WTC11 (cell line): Measurements from ENCODE around the gene PARK7. TPM values are rescaled to one million over a fixed set of nuclear protein-coding genes. Genes with fewer than 3 reads are reported as not detected.
"Not testable (repeated sequence)": the region's sequence is repeated elsewhere in the genome, so short reads cannot be mapped to it uniquely, and the experiment has no call there.

Experiments used
- ATAC-seq: fragments of 200-7000 bp; cut with Tn5 transposase; 2 replicates; pipeline ENCODE4 v1.10.0; 2021; ENCODE audit warnings: mild to moderate bottlenecking, moderate library complexity
- CTCF ChIA-PET: fragments of 300-600 bp; sonication (Branson Sonifier 250); formaldehyde crosslinking; loops from one replicate; lab custom pipeline; 2021; ENCODE audit warnings: antibody characterized with exemption; lab: Charles Lee
- POLR2A ChIA-PET: fragments of 350-600 bp; sonication (Branson Sonifier 250); formaldehyde crosslinking; loops from one replicate; lab custom pipeline; 2021; ENCODE audit warnings: antibody characterized with exemption; lab: Charles Lee
- DNase-seq: peaks from one replicate; pipeline ENCODE4 v3.0.0; 2021; ENCODE audit warnings: low spot score
- H3K27ac Mint-ChIP-seq: 2 replicates; pipeline ENCODE4 v1.8.0; 2021; ENCODE audit warnings: mixed read lengths
- H3K27me3 Mint-ChIP-seq: 2 replicates; pipeline ENCODE4 v1.8.0; 2021; ENCODE audit warnings: low read depth, mild to moderate bottlenecking, moderate library complexity, mixed read lengths
- H3K36me3 Mint-ChIP-seq: 2 replicates; pipeline ENCODE4 v1.8.0; 2021; ENCODE audit warnings: mixed read lengths
- H3K4me1 Mint-ChIP-seq: 2 replicates; pipeline ENCODE4 v1.8.0; 2022; ENCODE audit warnings: mixed read lengths
- H3K4me3 Mint-ChIP-seq: 2 replicates; pipeline ENCODE4 v1.8.0; 2021; ENCODE audit warnings: mild to moderate bottlenecking, moderate library complexity, mixed read lengths
- H3K9me3 Mint-ChIP-seq: 2 replicates; pipeline ENCODE4 v1.8.0; 2021; ENCODE audit warnings: mixed read lengths
- CREM ChIP-seq: sonication (generic); formaldehyde crosslinking; IDR thresholded peaks from 2 replicates; pipeline ENCODE4 v1.8.1; 2022; ENCODE audit warnings: mild to moderate bottlenecking, missing genetic modification reagents, moderate library complexity
- ELF4 ChIP-seq: sonication (generic); formaldehyde crosslinking; IDR thresholded peaks from 2 replicates; pipeline ENCODE4 v1.8.1; 2022; ENCODE audit warnings: low read depth, mild to moderate bottlenecking, moderate library complexity, missing genetic modification reagents
- EMX1 ChIP-seq: fragments of 250-450 bp; sonication (Bioruptor Pico); IDR thresholded peaks from 2 replicates; pipeline ENCODE4 v1.8.0; 2021; ENCODE audit warnings: mild to moderate bottlenecking
- FOXJ3 ChIP-seq: sonication (generic); formaldehyde crosslinking; IDR thresholded peaks from 2 replicates; pipeline ENCODE4 v1.9.0; 2021; ENCODE audit warnings: missing genetic modification reagents, mild to moderate bottlenecking, borderline replicate concordance
- FOXK1 ChIP-seq: sonication (generic); formaldehyde crosslinking; IDR thresholded peaks from 2 replicates; pipeline ENCODE4 v1.8.0; 2022; ENCODE audit warnings: mild to moderate bottlenecking, moderate library complexity, missing genetic modification reagents
- JAZF1 ChIP-seq: fragments of 250-450 bp; sonication (Bioruptor Pico); IDR thresholded peaks from 2 replicates; pipeline ENCODE4 v1.9.0; 2021; ENCODE audit warnings: moderate library complexity, mild to moderate bottlenecking, inconsistent platforms
- NFE2L1 ChIP-seq: sonication (generic); formaldehyde crosslinking; IDR thresholded peaks from 2 replicates; pipeline ENCODE4 v1.8.1; 2023; ENCODE audit warnings: missing genetic modification reagents
- NR2C2 ChIP-seq: sonication (generic); formaldehyde crosslinking; IDR thresholded peaks from 2 replicates; pipeline ENCODE4 v1.8.0; 2022; ENCODE audit warnings: mild to moderate bottlenecking, missing genetic modification reagents
- SMAD3 ChIP-seq: sonication (generic); formaldehyde crosslinking; IDR thresholded peaks from 2 replicates; pipeline ENCODE4 v1.8.0; 2022; ENCODE audit warnings: missing genetic modification reagents, mild to moderate bottlenecking, borderline replicate concordance
- SOX15 ChIP-seq: fragments of 250-450 bp; sonication (Bioruptor Pico); IDR thresholded peaks from 2 replicates; pipeline ENCODE4 v1.9.0; 2021; ENCODE audit warnings: mild to moderate bottlenecking
- ZNF671 ChIP-seq: fragments of 250-450 bp; sonication (Bioruptor Pico); IDR thresholded peaks from 2 replicates; pipeline ENCODE4 v1.8.0; 2021; ENCODE audit warnings: mild to moderate bottlenecking
- total RNA-seq: library from RNA; stranded (reverse); gene quantifications from 3 replicates; pipeline ENCODE4 v1.2.3, GENCODE V29; 2021
- TF ChIP-seq, protein P1 (sequence below): sonication (generic); formaldehyde crosslinking; IDR thresholded peaks from 2 replicates; pipeline ENCODE4 v1.8.0; 2023; ENCODE audit warnings: missing genetic modification reagents, mild to moderate bottlenecking, borderline replicate concordance
- TF ChIP-seq, protein P2 (sequence below): fragments of 250-450 bp; sonication (Bioruptor Pico); IDR thresholded peaks from 2 replicates; pipeline ENCODE4 v1.9.0; 2021; ENCODE audit warnings: mild to moderate bottlenecking, borderline replicate concordance
- TF ChIP-seq, protein P3 (sequence below): sonication (generic); formaldehyde crosslinking; IDR thresholded peaks from 2 replicates; pipeline ENCODE4 v1.8.1; 2022; ENCODE audit warnings: missing genetic modification reagents, borderline replicate concordance
- TF ChIP-seq, protein P4 (sequence below): fragments of 250-450 bp; sonication (Bioruptor Pico); IDR thresholded peaks from 2 replicates; pipeline ENCODE4 v2.1.2; 2022; ENCODE audit warnings: mild to moderate bottlenecking, moderate library complexity

The PARK7 gene
- total RNA-seq, 1 experiment from 2014 or later = 337 TPM

DNA sequence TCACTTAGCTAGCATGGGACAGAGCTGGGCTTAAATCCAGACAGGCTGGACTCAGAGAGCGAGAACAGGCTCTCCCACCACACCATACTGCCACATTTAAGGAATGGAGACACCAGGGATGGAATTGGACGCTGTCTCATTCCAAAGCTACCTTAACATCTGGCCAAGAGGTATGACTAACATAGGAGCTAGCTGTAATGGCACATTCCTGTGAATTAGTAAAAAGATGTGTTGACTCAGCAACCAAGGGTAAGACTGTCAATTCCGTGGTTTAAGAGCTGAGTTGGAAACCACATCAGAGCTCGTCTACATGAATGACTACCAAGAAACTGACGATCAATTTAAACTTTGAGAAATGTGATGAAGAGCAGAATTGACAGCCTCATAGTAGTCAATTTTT is 12.6 kb upstream of the PARK7 start:
- POLR2A ChIA-PET = no interaction called here
- no peak for TF ChIP-seq FOXJ3
- no peak for TF ChIP-seq SMAD3 (CRISPR knock-in tag)
- no peak for TF ChIP-seq ZNF671 (CRISPR knock-in tag)
- TF ChIP-seq FOXK1 (CRISPR knock-in tag) = no peak
- TF ChIP-seq, protein P1, sequence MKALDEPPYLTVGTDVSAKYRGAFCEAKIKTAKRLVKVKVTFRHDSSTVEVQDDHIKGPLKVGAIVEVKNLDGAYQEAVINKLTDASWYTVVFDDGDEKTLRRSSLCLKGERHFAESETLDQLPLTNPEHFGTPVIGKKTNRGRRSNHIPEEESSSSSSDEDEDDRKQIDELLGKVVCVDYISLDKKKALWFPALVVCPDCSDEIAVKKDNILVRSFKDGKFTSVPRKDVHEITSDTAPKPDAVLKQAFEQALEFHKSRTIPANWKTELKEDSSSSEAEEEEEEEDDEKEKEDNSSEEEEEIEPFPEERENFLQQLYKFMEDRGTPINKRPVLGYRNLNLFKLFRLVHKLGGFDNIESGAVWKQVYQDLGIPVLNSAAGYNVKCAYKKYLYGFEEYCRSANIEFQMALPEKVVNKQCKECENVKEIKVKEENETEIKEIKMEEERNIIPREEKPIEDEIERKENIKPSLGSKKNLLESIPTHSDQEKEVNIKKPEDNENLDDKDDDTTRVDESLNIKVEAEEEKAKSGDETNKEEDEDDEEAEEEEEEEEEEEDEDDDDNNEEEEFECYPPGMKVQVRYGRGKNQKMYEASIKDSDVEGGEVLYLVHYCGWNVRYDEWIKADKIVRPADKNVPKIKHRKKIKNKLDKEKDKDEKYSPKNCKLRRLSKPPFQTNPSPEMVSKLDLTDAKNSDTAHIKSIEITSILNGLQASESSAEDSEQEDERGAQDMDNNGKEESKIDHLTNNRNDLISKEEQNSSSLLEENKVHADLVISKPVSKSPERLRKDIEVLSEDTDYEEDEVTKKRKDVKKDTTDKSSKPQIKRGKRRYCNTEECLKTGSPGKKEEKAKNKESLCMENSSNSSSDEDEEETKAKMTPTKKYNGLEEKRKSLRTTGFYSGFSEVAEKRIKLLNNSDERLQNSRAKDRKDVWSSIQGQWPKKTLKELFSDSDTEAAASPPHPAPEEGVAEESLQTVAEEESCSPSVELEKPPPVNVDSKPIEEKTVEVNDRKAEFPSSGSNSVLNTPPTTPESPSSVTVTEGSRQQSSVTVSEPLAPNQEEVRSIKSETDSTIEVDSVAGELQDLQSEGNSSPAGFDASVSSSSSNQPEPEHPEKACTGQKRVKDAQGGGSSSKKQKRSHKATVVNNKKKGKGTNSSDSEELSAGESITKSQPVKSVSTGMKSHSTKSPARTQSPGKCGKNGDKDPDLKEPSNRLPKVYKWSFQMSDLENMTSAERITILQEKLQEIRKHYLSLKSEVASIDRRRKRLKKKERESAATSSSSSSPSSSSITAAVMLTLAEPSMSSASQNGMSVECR (CRISPR knock-in tag) = no peak
- TF ChIP-seq NFE2L1 (CRISPR knock-in tag) = no peak
- TF ChIP-seq ELF4 (CRISPR knock-in tag) = no peak
- TF ChIP-seq EMX1 = no peak
- TF ChIP-seq NR2C2 (CRISPR knock-in tag) = no peak
- TF ChIP-seq CREM = no peak

DNA sequence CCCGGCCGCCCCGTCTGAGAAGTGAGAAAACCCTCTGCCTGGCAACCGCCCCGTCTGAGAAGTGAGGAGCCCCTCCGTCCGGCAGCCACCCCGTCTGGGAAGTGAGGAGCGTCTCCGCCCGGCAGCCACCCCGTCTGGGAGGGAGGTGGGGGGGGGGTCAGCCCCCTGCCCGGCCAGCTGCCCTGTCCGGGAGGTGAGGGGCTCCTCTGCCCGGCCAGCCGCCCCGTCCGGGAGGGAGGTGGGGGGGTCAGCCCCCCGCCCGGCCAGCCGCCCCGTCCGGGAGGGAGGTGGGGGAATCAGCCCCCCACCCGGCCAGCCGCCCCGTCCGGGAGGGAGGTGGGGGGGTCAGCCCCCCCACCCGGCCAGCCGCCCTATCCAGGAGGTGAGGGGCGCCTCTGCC is 8.7 kb upstream of the PARK7 start:
- H3K36me3 Mint-ChIP-seq, DNase-seq, H3K4me1 Mint-ChIP-seq, CTCF ChIA-PET, ATAC-seq, H3K4me3 Mint-ChIP-seq, H3K27ac Mint-ChIP-seq, POLR2A ChIA-PET: not testable (repeated sequence)
- Mint-ChIP-seq H3K9me3 (peaks cover 13% of the 10 kb centered on the region), H3K27me3 (peaks cover 19% of the 10 kb centered on the region)

More for the DNA sequence above, 12.6 kb upstream of the PARK7 start:
- H3K27ac Mint-ChIP-seq = no peak overlapping the region
- ATAC-seq = no peak
- no peak overlapping the region for H3K4me3 Mint-ChIP-seq
- peaks cover 13% of the 10 kb centered on the region for H3K9me3 Mint-ChIP-seq
- CTCF ChIA-PET = interaction anchor here (0.6 to 1.2 kb wide), 2 partner anchors 197 to 461 kb away, joined by 3 to 4 read pairs; no protein-coding TSS in a partner anchor
- H3K36me3 Mint-ChIP-seq = peaks cover 10% of the 10 kb centered on the region
- no peak for DNase-seq
- H3K27me3 Mint-ChIP-seq = peaks cover 8% of the 10 kb centered on the region
- H3K4me1 Mint-ChIP-seq = no peaks in the 10 kb centered on the region; the same call in 1 of the 2 replicates

DNA sequence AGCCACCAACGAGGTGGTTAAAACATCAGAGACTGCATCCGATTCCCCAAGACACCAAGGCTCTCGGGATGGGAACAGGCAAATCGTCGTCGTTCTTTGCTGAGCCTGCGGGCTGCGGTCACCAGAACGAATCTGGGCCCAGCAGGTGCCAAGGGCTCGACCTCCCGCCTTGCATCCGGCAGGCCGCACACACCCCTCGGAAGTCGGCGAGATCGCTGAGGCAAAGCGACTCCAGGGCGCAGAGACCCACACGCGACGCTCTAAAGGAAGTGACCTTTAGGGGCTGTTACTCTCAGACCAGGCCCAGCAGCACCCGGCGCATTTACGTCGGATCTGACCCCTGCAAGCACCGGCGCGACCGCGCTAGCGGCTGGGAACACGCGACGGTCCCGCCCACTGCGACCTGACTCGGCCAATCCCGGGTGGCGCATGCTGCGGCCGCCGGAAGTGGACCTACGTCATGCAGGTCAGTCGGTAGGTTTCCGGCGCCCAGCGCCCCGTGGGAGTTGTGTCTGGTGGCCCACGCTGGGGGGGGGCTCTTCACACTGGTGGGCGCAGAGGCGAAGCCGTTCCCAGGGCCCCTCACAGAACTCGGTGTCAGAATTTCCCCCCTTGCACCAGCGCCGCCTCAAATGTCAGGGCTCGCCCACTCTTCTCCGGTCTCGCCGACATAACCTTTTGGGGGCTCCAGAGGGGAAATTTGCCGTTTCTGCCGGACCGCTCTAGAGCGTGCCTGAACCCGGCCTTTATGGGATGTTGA is 7.5 kb upstream of the PARK7 start:
- Mint-ChIP-seq H3K36me3 (peaks cover 10% of the 10 kb centered on the region), H3K4me3 (peak overlapping the region; percentile 57), H3K4me1 (no peaks in the 10 kb centered on the region; the same call in 1 of the 2 replicates), H3K27ac (no peak overlapping the region), H3K27me3 (peaks cover 19% of the 10 kb centered on the region), H3K9me3 (peaks cover 13% of the 10 kb centered on the region)
- peak; percentile 69 for DNase-seq
- POLR2A ChIA-PET = no interaction called here
- peak; percentile 46 for ATAC-seq
- CTCF ChIA-PET = no interaction called here
- TF ChIP-seq JAZF1 (no peak), SOX15 (CRISPR knock-in tag) (no peak), NR2C2 (CRISPR knock-in tag) (no peak)
- TF ChIP-seq, protein P2, sequence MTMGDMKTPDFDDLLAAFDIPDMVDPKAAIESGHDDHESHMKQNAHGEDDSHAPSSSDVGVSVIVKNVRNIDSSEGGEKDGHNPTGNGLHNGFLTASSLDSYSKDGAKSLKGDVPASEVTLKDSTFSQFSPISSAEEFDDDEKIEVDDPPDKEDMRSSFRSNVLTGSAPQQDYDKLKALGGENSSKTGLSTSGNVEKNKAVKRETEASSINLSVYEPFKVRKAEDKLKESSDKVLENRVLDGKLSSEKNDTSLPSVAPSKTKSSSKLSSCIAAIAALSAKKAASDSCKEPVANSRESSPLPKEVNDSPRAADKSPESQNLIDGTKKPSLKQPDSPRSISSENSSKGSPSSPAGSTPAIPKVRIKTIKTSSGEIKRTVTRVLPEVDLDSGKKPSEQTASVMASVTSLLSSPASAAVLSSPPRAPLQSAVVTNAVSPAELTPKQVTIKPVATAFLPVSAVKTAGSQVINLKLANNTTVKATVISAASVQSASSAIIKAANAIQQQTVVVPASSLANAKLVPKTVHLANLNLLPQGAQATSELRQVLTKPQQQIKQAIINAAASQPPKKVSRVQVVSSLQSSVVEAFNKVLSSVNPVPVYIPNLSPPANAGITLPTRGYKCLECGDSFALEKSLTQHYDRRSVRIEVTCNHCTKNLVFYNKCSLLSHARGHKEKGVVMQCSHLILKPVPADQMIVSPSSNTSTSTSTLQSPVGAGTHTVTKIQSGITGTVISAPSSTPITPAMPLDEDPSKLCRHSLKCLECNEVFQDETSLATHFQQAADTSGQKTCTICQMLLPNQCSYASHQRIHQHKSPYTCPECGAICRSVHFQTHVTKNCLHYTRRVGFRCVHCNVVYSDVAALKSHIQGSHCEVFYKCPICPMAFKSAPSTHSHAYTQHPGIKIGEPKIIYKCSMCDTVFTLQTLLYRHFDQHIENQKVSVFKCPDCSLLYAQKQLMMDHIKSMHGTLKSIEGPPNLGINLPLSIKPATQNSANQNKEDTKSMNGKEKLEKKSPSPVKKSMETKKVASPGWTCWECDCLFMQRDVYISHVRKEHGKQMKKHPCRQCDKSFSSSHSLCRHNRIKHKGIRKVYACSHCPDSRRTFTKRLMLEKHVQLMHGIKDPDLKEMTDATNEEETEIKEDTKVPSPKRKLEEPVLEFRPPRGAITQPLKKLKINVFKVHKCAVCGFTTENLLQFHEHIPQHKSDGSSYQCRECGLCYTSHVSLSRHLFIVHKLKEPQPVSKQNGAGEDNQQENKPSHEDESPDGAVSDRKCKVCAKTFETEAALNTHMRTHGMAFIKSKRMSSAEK (CRISPR knock-in tag) = no peak
- TF ChIP-seq, protein P3, sequence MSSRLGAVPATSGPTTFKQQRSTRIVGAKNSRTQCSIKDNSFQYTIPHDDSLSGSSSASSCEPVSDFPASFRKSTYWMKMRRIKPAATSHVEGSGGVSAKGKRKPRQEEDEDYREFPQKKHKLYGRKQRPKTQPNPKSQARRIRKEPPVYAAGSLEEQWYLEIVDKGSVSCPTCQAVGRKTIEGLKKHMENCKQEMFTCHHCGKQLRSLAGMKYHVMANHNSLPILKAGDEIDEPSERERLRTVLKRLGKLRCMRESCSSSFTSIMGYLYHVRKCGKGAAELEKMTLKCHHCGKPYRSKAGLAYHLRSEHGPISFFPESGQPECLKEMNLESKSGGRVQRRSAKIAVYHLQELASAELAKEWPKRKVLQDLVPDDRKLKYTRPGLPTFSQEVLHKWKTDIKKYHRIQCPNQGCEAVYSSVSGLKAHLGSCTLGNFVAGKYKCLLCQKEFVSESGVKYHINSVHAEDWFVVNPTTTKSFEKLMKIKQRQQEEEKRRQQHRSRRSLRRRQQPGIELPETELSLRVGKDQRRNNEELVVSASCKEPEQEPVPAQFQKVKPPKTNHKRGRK (CRISPR knock-in tag) = no peak
- TF ChIP-seq, protein P4, sequence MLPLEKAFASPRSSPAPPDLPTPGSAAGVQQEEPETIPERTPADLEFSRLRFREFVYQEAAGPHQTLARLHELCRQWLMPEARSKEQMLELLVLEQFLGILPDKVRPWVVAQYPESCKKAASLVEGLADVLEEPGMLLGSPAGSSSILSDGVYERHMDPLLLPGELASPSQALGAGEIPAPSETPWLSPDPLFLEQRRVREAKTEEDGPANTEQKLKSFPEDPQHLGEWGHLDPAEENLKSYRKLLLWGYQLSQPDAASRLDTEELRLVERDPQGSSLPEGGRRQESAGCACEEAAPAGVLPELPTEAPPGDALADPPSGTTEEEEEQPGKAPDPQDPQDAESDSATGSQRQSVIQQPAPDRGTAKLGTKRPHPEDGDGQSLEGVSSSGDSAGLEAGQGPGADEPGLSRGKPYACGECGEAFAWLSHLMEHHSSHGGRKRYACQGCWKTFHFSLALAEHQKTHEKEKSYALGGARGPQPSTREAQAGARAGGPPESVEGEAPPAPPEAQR (CRISPR knock-in tag) = no peak
- TF ChIP-seq, all 79 proteins: peak for 0
